ENCODE results near the gene EDIL3.

DNA sequence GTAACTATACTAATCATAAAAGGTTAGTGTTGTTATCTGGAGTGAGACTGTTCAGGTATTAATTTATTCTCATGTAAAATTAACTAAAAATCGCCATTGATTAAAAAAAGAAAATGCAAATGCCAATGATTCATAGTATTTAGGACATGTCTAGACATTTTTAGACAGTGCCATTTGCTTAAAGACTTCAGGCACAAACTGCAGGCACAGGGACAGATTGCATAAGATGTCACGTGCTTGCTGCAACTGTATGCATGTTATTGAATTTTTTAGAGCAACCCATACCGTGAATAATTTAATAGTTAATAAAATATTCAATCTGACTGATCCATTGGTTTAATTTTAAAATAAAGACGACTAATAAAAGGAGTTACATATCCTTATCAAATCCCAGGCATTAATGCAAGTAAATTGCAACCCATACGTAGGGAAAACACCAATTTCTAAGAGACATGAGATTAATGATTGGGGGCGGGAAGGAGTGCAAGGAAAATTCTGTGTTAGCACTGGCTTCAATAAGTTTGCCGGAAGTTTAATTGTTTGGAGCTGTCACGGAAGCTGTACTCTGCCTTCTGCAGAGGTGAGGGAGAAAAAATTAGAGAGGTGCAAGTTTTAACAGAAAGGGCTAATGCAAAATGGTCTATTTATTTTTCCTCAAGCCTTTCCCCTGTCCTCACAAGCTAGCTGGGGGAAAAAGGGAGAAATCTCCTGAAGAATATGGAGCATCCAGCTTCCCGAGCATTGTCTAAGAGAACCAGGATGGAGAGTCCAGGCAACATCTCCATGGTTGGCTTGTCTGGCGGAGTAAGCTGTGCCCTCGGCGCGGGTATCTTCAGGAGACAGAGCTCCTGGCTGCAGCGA, 2.9 kb downstream of the EDIL3 start:
- TF ChIP-seq POLR2A (IDR thresholded peaks at IDR 0.05) (no peak), POLR2AphosphoS5 (IDR thresholded peaks at IDR 0.05) (no peak)
- TF ChIP-seq, protein P1, sequence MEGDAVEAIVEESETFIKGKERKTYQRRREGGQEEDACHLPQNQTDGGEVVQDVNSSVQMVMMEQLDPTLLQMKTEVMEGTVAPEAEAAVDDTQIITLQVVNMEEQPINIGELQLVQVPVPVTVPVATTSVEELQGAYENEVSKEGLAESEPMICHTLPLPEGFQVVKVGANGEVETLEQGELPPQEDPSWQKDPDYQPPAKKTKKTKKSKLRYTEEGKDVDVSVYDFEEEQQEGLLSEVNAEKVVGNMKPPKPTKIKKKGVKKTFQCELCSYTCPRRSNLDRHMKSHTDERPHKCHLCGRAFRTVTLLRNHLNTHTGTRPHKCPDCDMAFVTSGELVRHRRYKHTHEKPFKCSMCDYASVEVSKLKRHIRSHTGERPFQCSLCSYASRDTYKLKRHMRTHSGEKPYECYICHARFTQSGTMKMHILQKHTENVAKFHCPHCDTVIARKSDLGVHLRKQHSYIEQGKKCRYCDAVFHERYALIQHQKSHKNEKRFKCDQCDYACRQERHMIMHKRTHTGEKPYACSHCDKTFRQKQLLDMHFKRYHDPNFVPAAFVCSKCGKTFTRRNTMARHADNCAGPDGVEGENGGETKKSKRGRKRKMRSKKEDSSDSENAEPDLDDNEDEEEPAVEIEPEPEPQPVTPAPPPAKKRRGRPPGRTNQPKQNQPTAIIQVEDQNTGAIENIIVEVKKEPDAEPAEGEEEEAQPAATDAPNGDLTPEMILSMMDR (IDR thresholded peaks at IDR 0.05): no peak

All from breast epithelium (tissue), 3 donors.